K562 (cell line): ENCODE measurements around the gene RAB17. TPM values are rescaled to one million over a fixed set of nuclear protein-coding genes. Genes with fewer than 3 reads are reported as not detected.

Experiments
- ATAC-seq: fragments of 200-7000 bp; cut with Tn5 transposase; 3 replicates; pipeline ENCODE4 v1.9.1; 2020; ENCODE audit warnings: moderate library complexity
- BruUV-seq: library from RNA; stranded (reverse); fragments of 400-500 nt; replicated peaks from 2 replicates; lab custom pipeline; 2021; lab: Mats Ljungman, UMichigan
- CTCF ChIA-PET: fragments of 300-600 bp; formaldehyde crosslinking; extraction: SDS; loops from one replicate; lab custom pipeline; 2021; ENCODE audit warnings: low intra/inter-chr PET ratio; lab: Yijun Ruan, JAX
- POLR2A ChIA-PET: fragments of 300-600, 350-650 bp; sonication (Branson Sonifier 250); formaldehyde crosslinking; extraction: SDS; loops from one replicate; lab custom pipeline; 2021; ENCODE audit warnings: antibody characterized with exemption, inconsistent platforms; lab: Yijun Ruan, JAX
- DNase-seq, 4 experiments: peaks; one replicate each; pipeline versions ENCODE4 v3.0.0 to v3.0.0-alpha.2; 2011 to 2018; ENCODE audit warnings: low spot score in 3 of 4, mixed read lengths in 3 of 4; ENCODE audit errors: extremely low read depth in 1 of 4
- FAIRE-seq: peaks from 2 replicates; lab custom pipeline; 2011; peaks lifted over from hg19 to GRCh38; lab: Jason Lieb, UNC
- H2AFZ ChIP-seq: 2 replicates; pipeline ENCODE4 v1.6.0; 2011; ENCODE audit warnings: low read depth, low read length, control low read depth, inconsistent platforms
- H3K27ac ChIP-seq: fragments of 200-600 bp; 3 replicates; pipeline ENCODE4 v1.8.0; 2011; ENCODE audit warnings: low read depth, mild to moderate bottlenecking, control low read depth, inconsistent platforms, low read length, moderate library complexity, mixed read lengths; ENCODE audit errors: extremely low read depth
- H3K27me3 ChIP-seq, 2 experiments: fragments of 300-600 bp in 1 of 2; 2 replicates in 1 of 2; 3 replicates in 1 of 2; pipeline versions ENCODE4 v1.6.0 to v1.8.0; 2011; ENCODE audit warnings: inconsistent platforms in 2 of 2, low read length in 2 of 2, mild to moderate bottlenecking in 1 of 2, mixed read lengths in 1 of 2, moderate library complexity in 1 of 2; ENCODE audit not compliant: control insufficient read depth in 2 of 2, insufficient read depth in 2 of 2
- H3K36me3 ChIP-seq: fragments of 300-600 bp; 3 replicates; pipeline ENCODE4 v1.8.0; 2011; ENCODE audit warnings: mild to moderate bottlenecking, low read length, inconsistent platforms; ENCODE audit not compliant: control insufficient read depth, insufficient read depth
- H3K4me1 ChIP-seq, 2 experiments: fragments of 200-600 bp in 1 of 2; replicated peaks in 1 of 2; 2 replicates in 1 of 2; 3 replicates in 1 of 2; pipeline versions ENCODE4 v1.5.1 to v1.8.0; 2011; ENCODE audit warnings: inconsistent platforms in 2 of 2, low read length in 2 of 2, mild to moderate bottlenecking in 1 of 2, mixed read lengths in 1 of 2, moderate library complexity in 1 of 2; ENCODE audit not compliant: control insufficient read depth in 2 of 2, insufficient read depth in 2 of 2
- H3K4me2 ChIP-seq: 2 replicates; pipeline ENCODE4 v1.6.1; 2011; ENCODE audit warnings: low read length, control low read depth, inconsistent platforms, mixed read lengths; ENCODE audit not compliant: insufficient read depth
- H3K4me3 ChIP-seq: fragments of 200-600 bp; sonication (generic), shearing (Covaris generic); 2 replicates; pipeline ENCODE4 v1.5.1; 2016; ENCODE audit warnings: control low read depth, inconsistent platforms
- H3K79me2 ChIP-seq: fragments of 200-600 bp; 3 replicates; pipeline ENCODE4 v1.8.0; 2011; ENCODE audit warnings: low read length, inconsistent platforms; ENCODE audit not compliant: control insufficient read depth, insufficient read depth
- H3K9ac ChIP-seq, 2 experiments: 2 replicates each; pipeline versions ENCODE4 v1.6.0 to v1.6.1; 2011; ENCODE audit warnings: low read depth in 2 of 2, low read length in 2 of 2, control low read depth in 1 of 2, inconsistent platforms in 1 of 2, mild to moderate bottlenecking in 1 of 2, mixed read lengths in 1 of 2; ENCODE audit not compliant: insufficient read depth in 1 of 2
- H3K9me1 ChIP-seq: one replicate; pipeline ENCODE4 v1.6.0; 2011; ENCODE audit warnings: inconsistent platforms, mild to moderate bottlenecking, low read length, moderate library complexity; ENCODE audit not compliant: control insufficient read depth, insufficient read depth
- H3K9me3 ChIP-seq: replicated peaks from 2 replicates; pipeline ENCODE4 v1.5.1; 2011; ENCODE audit warnings: low read depth, low read length, inconsistent platforms; ENCODE audit not compliant: control insufficient read depth, insufficient read depth
- H4K20me1 ChIP-seq: replicated peaks from 2 replicates; pipeline ENCODE4 v1.6.1; 2011; ENCODE audit warnings: low read length, inconsistent platforms, mixed read lengths; ENCODE audit not compliant: control insufficient read depth, insufficient read depth
- RAD21 ChIP-seq, 2 experiments: fragments of 250-450 bp in 1 of 2; fragments of 450-650 bp in 1 of 2; sonication (Bioruptor Pico) in 1 of 2; formaldehyde crosslinking in 1 of 2; IDR thresholded peaks in 1 of 2; conservative IDR thresholded peaks in 1 of 2; 2 replicates each; pipeline versions ENCODE4 v1.4.0 to v1.8.0; 2020 to 2022; ENCODE audit warnings: mild to moderate bottlenecking in 2 of 2, moderate library complexity in 1 of 2
- TRIM24 ChIP-seq, 2 experiments: fragments of 450-650 bp; IDR thresholded peaks; 2 replicates each; pipeline ENCODE4 v1.6.1; 2016
- WGBS: fragments of 100-300 bp; shearing (Covaris generic); methylation state at CpG from one replicate; pipeline ENCODE4 v1.1.6; 2016; ENCODE audit warnings: low coverage, mixed read lengths; ENCODE audit not compliant: insufficient coverage; ENCODE audit errors: missing lambda C conversion rate; 5-methylcytosine and 5-hydroxymethylcytosine counted together
- in situ Hi-C: fragments of 300-500 bp; cut with MboI; formaldehyde crosslinking; loops from 4 replicates; pipeline ENCODE4 v1.15.0; 2018; ENCODE audit warnings: inconsistent platforms, mixed read lengths
- intact Hi-C: fragments of 100-400 bp; cut with micrococcal nuclease; formaldehyde crosslinking; loops from 2 replicates; pipeline ENCODE4 v1.14.2; 2022
- polyA plus RNA-seq, 8 experiments: library from polyadenylated mRNA; depleted of rRNA in 4 of 8; stranded (reverse) in 5 of 8; unstranded in 3 of 8; fragments of >200 nt; fragmentation: Nextera tagmentation in 2 of 8; fragmentation: Illumina TruSeq in 1 of 8; extraction: Ambion mirVana in 2 of 8; extraction: Trizol in 1 of 8; gene quantifications; 2 replicates each; pipeline versions ENCODE4 v1.2.1 to v1.2.3, GENCODE V29; 2011 to 2014; ENCODE audit warnings: inconsistent platforms in 1 of 8, missing spikeins in 1 of 8
- total RNA-seq, 7 experiments: library from RNA; depleted of rRNA in 6 of 7; stranded (reverse); fragments of >200 nt in 6 of 7; fragmentation: Illumina TruSeq in 2 of 7; extraction: Trizol in 2 of 7; gene quantifications; 2 replicates each; pipeline versions ENCODE4 v1.2.1 to v1.2.3, GENCODE V29; 2011 to 2021; ENCODE audit warnings: low replicate concordance in 1 of 7
- TF ChIP-seq, protein P1 (sequence below): sonication (generic); formaldehyde crosslinking; IDR thresholded peaks from 2 replicates; pipeline ENCODE4 v1.8.0; 2022; ENCODE audit warnings: mild to moderate bottlenecking, low read depth, missing genetic modification reagents
- TF ChIP-seq, protein P2 (sequence below), 3 experiments: IDR thresholded peaks in 2 of 3; conservative IDR thresholded peaks in 1 of 3; 2 replicates each; pipeline ENCODE4 v1.5.1; 2011 to 2012; ENCODE audit warnings: low read length in 3 of 3, mild to moderate bottlenecking in 3 of 3, control low read depth in 2 of 3, improper control_type of control experiment in 1 of 3, inconsistent platforms in 1 of 3, low read depth in 1 of 3, mixed read lengths in 1 of 3, moderate library complexity in 1 of 3; ENCODE audit not compliant: insufficient read depth in 2 of 3

Gene RAB17
- total and polyA plus RNA-seq, 9 of the 15 experiments (the other 6 are each of a cell fraction or from before 2014, with no cell fraction given): 0.13 TPM; not detected in 8

DNA sequence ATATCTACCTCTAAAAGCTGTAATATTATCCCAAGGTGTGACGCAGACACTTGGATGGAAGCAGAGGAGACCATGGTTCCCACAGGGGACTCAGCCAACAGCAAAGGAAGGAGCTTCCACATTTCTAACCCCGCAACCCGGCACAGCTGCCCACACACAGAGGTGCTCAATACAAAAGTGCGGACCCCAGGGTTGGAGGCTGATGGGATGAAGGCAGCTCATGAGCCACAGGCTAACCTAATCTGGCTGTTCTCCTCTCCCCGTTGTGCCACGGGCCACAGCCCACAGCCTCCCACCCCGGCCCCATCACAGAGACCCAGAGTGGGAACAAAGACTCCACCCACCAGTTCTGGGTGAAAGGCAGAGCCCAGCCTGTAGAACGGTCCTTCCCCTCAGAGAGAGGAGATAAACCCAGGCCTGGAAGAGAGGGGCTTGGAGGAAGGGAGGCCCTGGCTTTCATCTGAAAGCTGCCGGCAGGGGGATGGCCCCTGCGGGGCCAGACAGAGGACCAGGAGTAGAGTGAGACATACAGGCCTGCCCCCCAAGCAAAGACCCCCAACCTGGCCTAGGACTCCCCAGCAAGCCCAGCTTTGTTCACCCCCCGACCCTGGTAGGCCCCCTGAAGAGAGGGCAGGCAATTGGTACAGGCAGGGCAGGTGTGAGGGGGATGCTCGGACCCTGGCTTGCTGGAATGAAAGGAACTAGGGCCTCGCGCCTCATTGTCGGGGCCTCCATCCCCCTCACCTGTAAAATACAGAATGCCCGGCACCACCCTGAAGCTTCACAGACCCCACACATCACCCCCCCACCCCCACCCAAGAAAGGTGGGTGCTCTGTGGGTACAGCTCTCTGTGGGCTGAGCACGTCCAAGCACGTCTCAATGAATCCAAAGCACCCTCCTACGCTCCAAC is 6.9 kb downstream of the RAB17 start (continued):
- TF ChIP-seq, protein P1, sequence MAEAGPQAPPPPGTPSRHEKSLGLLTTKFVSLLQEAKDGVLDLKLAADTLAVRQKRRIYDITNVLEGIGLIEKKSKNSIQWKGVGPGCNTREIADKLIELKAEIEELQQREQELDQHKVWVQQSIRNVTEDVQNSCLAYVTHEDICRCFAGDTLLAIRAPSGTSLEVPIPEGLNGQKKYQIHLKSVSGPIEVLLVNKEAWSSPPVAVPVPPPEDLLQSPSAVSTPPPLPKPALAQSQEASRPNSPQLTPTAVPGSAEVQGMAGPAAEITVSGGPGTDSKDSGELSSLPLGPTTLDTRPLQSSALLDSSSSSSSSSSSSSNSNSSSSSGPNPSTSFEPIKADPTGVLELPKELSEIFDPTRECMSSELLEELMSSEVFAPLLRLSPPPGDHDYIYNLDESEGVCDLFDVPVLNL (CRISPR knock-in tag): no peak

DNA sequence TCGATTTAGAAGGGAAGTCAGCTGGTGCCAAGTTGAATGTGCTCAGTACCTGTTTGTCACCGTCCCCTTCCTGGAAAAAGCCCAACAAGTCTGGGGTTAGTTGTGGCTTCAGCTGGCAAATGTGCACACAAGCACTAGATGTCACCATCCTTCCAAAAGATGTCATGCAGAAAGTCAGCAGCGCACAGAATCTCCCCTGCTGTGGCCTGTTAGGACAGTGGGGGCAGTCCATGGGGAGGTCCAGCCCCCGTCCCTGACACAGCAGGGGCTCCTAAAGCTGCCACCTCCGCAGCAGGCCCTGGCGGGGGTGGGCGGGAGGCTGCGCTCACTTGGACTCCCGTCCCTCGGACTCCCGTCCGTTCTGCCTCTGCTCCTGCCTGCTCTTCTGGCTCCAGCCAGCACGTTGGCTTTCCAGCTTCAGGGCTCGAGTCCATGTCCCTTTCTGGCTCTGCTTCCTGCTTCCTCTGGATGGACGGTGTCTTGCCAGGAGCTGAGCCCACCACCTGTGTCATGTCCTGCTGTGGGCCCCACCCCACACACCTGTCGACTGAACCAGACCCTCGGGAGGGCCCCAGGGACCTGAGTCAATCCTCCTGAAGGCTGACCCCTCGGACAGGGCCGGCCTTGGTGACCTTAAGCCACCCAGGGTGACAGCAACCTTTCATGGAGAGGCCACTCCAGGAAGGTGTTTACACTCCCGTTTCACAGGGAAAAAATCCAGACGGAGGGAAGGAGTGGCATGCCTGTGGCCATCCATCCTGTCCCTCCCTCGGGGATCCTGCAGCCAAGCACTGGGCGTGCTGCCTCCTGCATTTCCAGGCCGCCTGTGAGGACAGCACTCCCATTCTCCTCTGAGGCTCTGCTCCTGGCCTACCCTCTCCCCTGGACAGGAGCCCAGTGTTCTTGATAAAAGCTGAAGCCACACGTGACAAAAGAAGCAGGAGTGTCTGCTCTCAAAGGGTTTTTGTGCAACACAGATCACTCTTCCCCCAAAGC is 8.5 kb downstream of the RAB17 start:
- no peaks in the 10 kb centered on the region for H3K9me3 ChIP-seq
- DNase-seq (peak in 2 of 4 experiments; percentile 15), ATAC-seq (peak; percentile 78), FAIRE-seq (peak; percentile 49)
- H3K9ac ChIP-seq: no peak overlapping the region
- no peak overlapping the region for H3K4me3 ChIP-seq
- H3K9me1 ChIP-seq: no peaks in the 10 kb centered on the region
- WGBS: 0% methylated on average over 12 of the region's 25 CpGs
- TF ChIP-seq, protein P2, sequence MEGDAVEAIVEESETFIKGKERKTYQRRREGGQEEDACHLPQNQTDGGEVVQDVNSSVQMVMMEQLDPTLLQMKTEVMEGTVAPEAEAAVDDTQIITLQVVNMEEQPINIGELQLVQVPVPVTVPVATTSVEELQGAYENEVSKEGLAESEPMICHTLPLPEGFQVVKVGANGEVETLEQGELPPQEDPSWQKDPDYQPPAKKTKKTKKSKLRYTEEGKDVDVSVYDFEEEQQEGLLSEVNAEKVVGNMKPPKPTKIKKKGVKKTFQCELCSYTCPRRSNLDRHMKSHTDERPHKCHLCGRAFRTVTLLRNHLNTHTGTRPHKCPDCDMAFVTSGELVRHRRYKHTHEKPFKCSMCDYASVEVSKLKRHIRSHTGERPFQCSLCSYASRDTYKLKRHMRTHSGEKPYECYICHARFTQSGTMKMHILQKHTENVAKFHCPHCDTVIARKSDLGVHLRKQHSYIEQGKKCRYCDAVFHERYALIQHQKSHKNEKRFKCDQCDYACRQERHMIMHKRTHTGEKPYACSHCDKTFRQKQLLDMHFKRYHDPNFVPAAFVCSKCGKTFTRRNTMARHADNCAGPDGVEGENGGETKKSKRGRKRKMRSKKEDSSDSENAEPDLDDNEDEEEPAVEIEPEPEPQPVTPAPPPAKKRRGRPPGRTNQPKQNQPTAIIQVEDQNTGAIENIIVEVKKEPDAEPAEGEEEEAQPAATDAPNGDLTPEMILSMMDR (IDR thresholded peaks at IDR 0.05 in 2 of 3, conservative IDR thresholded peaks at IDR 0.05 in 1 of 3; ENCODE audit: insufficient read depth in 2 of 3, low read depth in 1 of 3, low read length in 3 of 3): peak; percentile 26 to 37 (median 27); a peak in 4 of 6 replicates
- TF ChIP-seq TRIM24 (IDR thresholded peaks at IDR 0.05): no peak
- TF ChIP-seq RAD21 (CRISPR knock-in tag; conservative IDR thresholded peaks at IDR 0.05 in 1 of 2, IDR thresholded peaks at IDR 0.05 in 1 of 2): peak; percentile 11 to 56; a peak in 2 of 4 replicates
- intact Hi-C loops (loop anchor here (10.0 kb wide), 1 partner anchor 163 kb away; no protein-coding TSS in a partner anchor), in situ Hi-C loops (no loop called here)
- BruUV-seq: no TSS peak
- H3K27ac ChIP-seq: no peak overlapping the region
- peaks cover 0 to 5% of the 10 kb centered on the region in 2 experiments; a peak in 1 of 5 replicates for H3K4me1 ChIP-seq
- no peaks in the 10 kb centered on the region for H3K36me3 ChIP-seq
- H4K20me1 ChIP-seq: no peaks in the 10 kb centered on the region
- H3K4me2 ChIP-seq: no peak overlapping the region
- H3K27me3 ChIP-seq: peaks cover 4 to 55% of the 10 kb centered on the region in 2 experiments; a peak in 3 of 5 replicates
- no peak overlapping the region for H2AFZ ChIP-seq
- POLR2A ChIA-PET: interaction anchor here (0.6 to 0.7 kb wide), 2 partner anchors 14 to 42 kb away, joined by 3 read pairs; no protein-coding TSS in a partner anchor
- no peaks in the 10 kb centered on the region for H3K79me2 ChIP-seq
- CTCF ChIA-PET: no interaction called here
